HepG2 (cell line): ENCODE data around the gene WFDC9. TPM values are rescaled to one million over a fixed set of nuclear protein-coding genes. Genes with fewer than 3 reads are reported as not detected.

Source experiments
- ATAC-seq: fragments of 200-7000 bp; cut with Tn5 transposase; 3 replicates; pipeline ENCODE4 v1.9.1; 2020; ENCODE audit warnings: mild to moderate bottlenecking, moderate library complexity
- Bru-seq: library from RNA; stranded (reverse); fragments of 400-500 nt; gene quantifications from one replicate; lab custom pipeline; 2021; lab: Mats Ljungman, UMichigan
- BruChase-seq, 2 experiments: library from RNA; stranded (reverse); fragments of 400-500 nt; gene quantifications; one replicate each; lab custom pipeline; 2021; lab: Mats Ljungman, UMichigan
- BruUV-seq: library from RNA; stranded (reverse); fragments of 400-500 nt; replicated peaks from 2 replicates; lab custom pipeline; 2021; lab: Mats Ljungman, UMichigan
- CTCF ChIA-PET: fragments of 300-600 bp; formaldehyde crosslinking; extraction: SDS; loops from one replicate; lab custom pipeline; 2021; ENCODE audit warnings: low total read pairs, inconsistent platforms, low intra/inter-chr PET ratio; lab: Yijun Ruan, JAX
- POLR2A ChIA-PET: fragments of 350-600 bp; sonication (Branson Sonifier 250); formaldehyde crosslinking; loops from one replicate; lab custom pipeline; 2020; ENCODE audit warnings: antibody characterized with exemption, inconsistent platforms; lab: Yijun Ruan, JAX
- DNase-seq: peaks from one replicate; pipeline ENCODE4 v3.0.0-alpha.2; 2015; ENCODE audit warnings: low spot score
- FAIRE-seq: peaks from 3 replicates; lab custom pipeline; 2011; peaks lifted over from hg19 to GRCh38; lab: Jason Lieb, UNC
- H2AFZ ChIP-seq: one replicate; pipeline ENCODE4 v1.6.1; 2011; ENCODE audit warnings: low read length, inconsistent platforms
- H3K27ac ChIP-seq: fragments of 300-600 bp; 3 replicates; pipeline ENCODE4 v1.8.0; 2011; ENCODE audit warnings: mixed run types, mild to moderate bottlenecking, mixed read lengths, low read length, inconsistent platforms; ENCODE audit not compliant: insufficient read depth; ENCODE audit errors: extremely low read length
- H3K27me3 ChIP-seq, 2 experiments: fragments of 200-600 bp in 1 of 2; 2 replicates in 1 of 2; 3 replicates in 1 of 2; pipeline versions ENCODE4 v1.6.0 to v1.8.0; 2011; ENCODE audit warnings: low read length in 2 of 2, mild to moderate bottlenecking in 2 of 2, moderate library complexity in 2 of 2, inconsistent platforms in 1 of 2; ENCODE audit not compliant: insufficient read depth in 2 of 2, control insufficient read depth in 1 of 2
- H3K36me3 ChIP-seq, 2 experiments: fragments of 200-600 bp in 1 of 2; replicated peaks in 1 of 2; 2 replicates in 1 of 2; 3 replicates in 1 of 2; pipeline versions ENCODE4 v1.5.1 to v1.8.0; 2011; ENCODE audit warnings: low read length in 2 of 2, inconsistent platforms in 1 of 2; ENCODE audit not compliant: insufficient read depth in 2 of 2, control insufficient read depth in 1 of 2
- H3K4me1 ChIP-seq: 2 replicates; pipeline ENCODE4 v1.5.1; 2012; ENCODE audit warnings: low read length, inconsistent platforms; ENCODE audit not compliant: insufficient read depth
- H3K4me2 ChIP-seq: 2 replicates; pipeline ENCODE4 v1.6.0; 2011; ENCODE audit warnings: low read depth, low read length, inconsistent platforms
- H3K4me3 ChIP-seq, 3 experiments: fragments of 200-600 bp in 1 of 3; sonication (generic), shearing (Covaris generic) in 1 of 3; replicated peaks in 1 of 3; 2 replicates each; pipeline ENCODE4 v1.5.1; 2011 to 2016; ENCODE audit warnings: low read length in 3 of 3, inconsistent platforms in 2 of 3, low read depth in 2 of 3, mild to moderate bottlenecking in 2 of 3, control low read depth in 1 of 3, mixed read lengths in 1 of 3; ENCODE audit not compliant: insufficient read depth in 1 of 3
- H3K79me2 ChIP-seq: one replicate; pipeline ENCODE4 v1.6.1; 2011; ENCODE audit warnings: low read length, inconsistent platforms; ENCODE audit not compliant: insufficient read depth
- H3K9ac ChIP-seq: 2 replicates; pipeline ENCODE4 v1.6.0; 2011; ENCODE audit warnings: mild to moderate bottlenecking, low read depth, low read length, inconsistent platforms; ENCODE audit not compliant: insufficient read depth
- H3K9me3 ChIP-seq: 2 replicates; pipeline ENCODE4 v1.5.1; 2012; ENCODE audit warnings: mild to moderate bottlenecking, low read length
- H4K20me1 ChIP-seq: 2 replicates; pipeline ENCODE4 v1.6.0; 2011; ENCODE audit warnings: inconsistent platforms, mild to moderate bottlenecking, low read length, moderate library complexity; ENCODE audit not compliant: insufficient read depth
- ELF4 ChIP-seq: sonication (generic); formaldehyde crosslinking; IDR thresholded peaks from 2 replicates; pipeline ENCODE4 v1.5.0; 2020; ENCODE audit warnings: missing genetic modification reagents, mild to moderate bottlenecking, moderate library complexity, borderline replicate concordance
- ZNF282 ChIP-seq: fragments of 450-650 bp; IDR thresholded peaks from 2 replicates; pipeline ENCODE4 v1.6.1; 2018; ENCODE audit not compliant: partially characterized antibody
- ZNF33A ChIP-seq: sonication (generic); formaldehyde crosslinking; IDR thresholded peaks from 2 replicates; pipeline ENCODE4 v1.5.1; 2020; ENCODE audit warnings: missing genetic modification reagents, mild to moderate bottlenecking, moderate library complexity, borderline replicate concordance
- WGBS: methylation state at CpG from one replicate; pipeline ENCODE4 v1.1.6; 2017; ENCODE audit warnings: low lambda C conversion rate; 5-methylcytosine and 5-hydroxymethylcytosine counted together
- in situ Hi-C: cut with HindIII; loops from 2 replicates; pipeline ENCODE4 v1.10.0; 2017; ENCODE audit warnings: low pct_unique_long_range_greater_than_20kb; ENCODE audit not compliant: extremely low pct_ligation_motif_present
- intact Hi-C: fragments of 100-400 bp; cut with micrococcal nuclease; formaldehyde crosslinking; loops from one replicate; pipeline ENCODE4 v1.10.0; 2022; ENCODE audit not compliant: unreplicated experiment
- long read RNA-seq, 2 experiments: library from RNA in 1 of 2; library from polyadenylated mRNA in 1 of 2; stranded (forward) in 1 of 2; unstranded in 1 of 2; transcript quantifications; one replicate each; pipeline ENCODE4 v2.0.0, GENCODE V29; 2019 to 2022
- polyA minus RNA-seq, 3 experiments: library from RNA; depleted of rRNA, polyadenylated mRNA; stranded (reverse); fragments of >200 nt; gene quantifications; 2 replicates each; pipeline ENCODE4 v1.2.3, GENCODE V29; 2011; ENCODE audit warnings: low replicate concordance in 1 of 3
- polyA plus RNA-seq, 8 experiments: library from polyadenylated mRNA; depleted of rRNA in 3 of 8; stranded (reverse) in 7 of 8; unstranded in 1 of 8; fragments of >200 nt; fragmentation: Illumina TruSeq in 4 of 8; extraction: Trizol in 4 of 8; gene quantifications; 2 replicates each; pipeline versions ENCODE4 v1.2.1 to v1.2.3, GENCODE V29; 2011 to 2016; ENCODE audit warnings: low read depth in 4 of 8, missing spikeins in 1 of 8, mixed read lengths in 1 of 8; ENCODE audit not compliant: insufficient read depth in 1 of 8
- total RNA-seq, 5 experiments: library from RNA; depleted of rRNA; stranded (reverse); fragments of >200 nt; fragmentation: Illumina TruSeq; extraction: Trizol; gene quantifications; 2 replicates each; pipeline ENCODE4 v1.2.3, GENCODE V29; 2016; ENCODE audit warnings: low read depth in 1 of 5
- TF ChIP-seq, protein P1 (sequence below): sonication (generic); formaldehyde crosslinking; IDR thresholded peaks from 2 replicates; pipeline ENCODE4 v1.4.0; 2020; ENCODE audit warnings: mild to moderate bottlenecking, missing genetic modification reagents, borderline replicate concordance

Gene WFDC9
- total RNA-seq (2016; rRNA removed; fragmentation: Illumina TruSeq; extraction: Trizol) (not detected in 2 replicates), polyA plus RNA-seq (2011; rRNA removed) (not detected in 2 replicates), polyA minus RNA-seq (2011; rRNA and poly(A)+ RNA removed; ENCODE audit: low replicate concordance) (not detected in 2 replicates), Bru-seq, nascent RNA (not detected), BruChase-seq, experiment 1, labeled RNA remaining after a 6-hour chase (not detected), BruChase-seq, experiment 2, labeled RNA remaining after a 2-hour chase (not detected)
- total RNA-seq (2016; cell fraction: cytosol; rRNA removed; fragmentation: Illumina TruSeq; extraction: Trizol; ENCODE audit: low read depth) = not detected in 2 replicates
- total RNA-seq (2016; cell fraction: insoluble cytoplasmic fraction; rRNA removed; fragmentation: Illumina TruSeq; extraction: Trizol) = not detected in 2 replicates
- total RNA-seq (2016; cell fraction: membrane; rRNA removed; fragmentation: Illumina TruSeq; extraction: Trizol) = not detected in 2 replicates
- not detected in 2 replicates for total RNA-seq (2016; cell fraction: nucleus; rRNA removed; fragmentation: Illumina TruSeq; extraction: Trizol)
- polyA plus RNA-seq (2011; cell fraction: cytosol; rRNA removed) = not detected in 2 replicates
- not detected in 2 replicates for polyA plus RNA-seq (2011; cell fraction: nucleus; rRNA removed)
- not detected in 2 replicates for polyA plus RNA-seq (2012)
- not detected in 2 replicates for polyA plus RNA-seq (2016; cell fraction: cytosol; fragmentation: Illumina TruSeq; extraction: Trizol; ENCODE audit: low read depth)
- not detected in 2 replicates for polyA plus RNA-seq (2016; cell fraction: insoluble cytoplasmic fraction; fragmentation: Illumina TruSeq; extraction: Trizol; ENCODE audit: low read depth)
- polyA plus RNA-seq (2016; cell fraction: membrane; fragmentation: Illumina TruSeq; extraction: Trizol; ENCODE audit: low read depth) = not detected in 2 replicates
- not detected in 2 replicates for polyA plus RNA-seq (2016; cell fraction: nucleus; fragmentation: Illumina TruSeq; extraction: Trizol; ENCODE audit: insufficient read depth, low read depth)
- not detected in 2 replicates for polyA minus RNA-seq (2011; cell fraction: cytosol; rRNA and poly(A)+ RNA removed)
- not detected in 2 replicates for polyA minus RNA-seq (2011; cell fraction: nucleus; rRNA and poly(A)+ RNA removed)
- long read RNA-seq, experiment 1 = 0 reads
- long read RNA-seq, experiment 2 = 0 reads

DNA sequence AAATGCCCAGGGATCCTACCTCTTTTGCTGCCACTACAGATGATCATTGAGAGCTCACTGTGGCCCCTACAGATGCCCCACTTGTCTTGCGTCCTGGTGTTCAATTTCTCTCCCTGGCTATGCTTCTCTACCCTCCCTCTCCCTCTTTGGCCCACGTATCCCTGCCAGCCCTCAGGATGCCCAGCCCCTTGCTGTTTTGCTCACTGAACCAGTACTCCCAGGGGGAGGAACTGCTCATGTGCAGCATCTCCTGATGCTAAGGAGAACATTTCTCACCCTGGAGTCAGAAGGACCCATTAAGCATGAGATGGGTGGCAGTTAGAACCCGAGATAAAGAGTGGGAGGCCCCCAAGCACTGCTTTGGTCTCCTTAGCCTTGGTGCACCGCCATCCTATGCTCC is at the start of gene WFDC9:
Gene WFDC9, minus strand, starts transcription at position 101 of the 400 bp plus-strand sequence. CDS start 21,103 bp downstream, outside the sequence.
- in situ Hi-C loops = no loop called here
- Histone ChIP-seq H4K20me1 (no peaks in the 10 kb centered on the region), H2AFZ (no peak within 1 kb of the TSS), H3K27me3 (no peaks in the 10 kb centered on the region; a peak in 1 of 5 replicates), H3K36me3 (no peaks in the 10 kb centered on the region), H3K4me3 (no peak within 1 kb of the TSS), H3K4me1 (no peaks in the 10 kb centered on the region), H3K27ac (no peak within 1 kb of the TSS), H3K79me2 (no peaks in the 10 kb centered on the region), H3K9ac (no peak within 1 kb of the TSS), H3K4me2 (no peak within 1 kb of the TSS), H3K9me3 (no peaks in the 10 kb centered on the region)
- no TSS peak for BruUV-seq
- CTCF ChIA-PET = no interaction called here
- POLR2A ChIA-PET = no interaction called here
- ATAC-seq = no peak
- under 1% methylated on average over 4 of the region's 4 CpGs for WGBS
- TF ChIP-seq, protein P1, sequence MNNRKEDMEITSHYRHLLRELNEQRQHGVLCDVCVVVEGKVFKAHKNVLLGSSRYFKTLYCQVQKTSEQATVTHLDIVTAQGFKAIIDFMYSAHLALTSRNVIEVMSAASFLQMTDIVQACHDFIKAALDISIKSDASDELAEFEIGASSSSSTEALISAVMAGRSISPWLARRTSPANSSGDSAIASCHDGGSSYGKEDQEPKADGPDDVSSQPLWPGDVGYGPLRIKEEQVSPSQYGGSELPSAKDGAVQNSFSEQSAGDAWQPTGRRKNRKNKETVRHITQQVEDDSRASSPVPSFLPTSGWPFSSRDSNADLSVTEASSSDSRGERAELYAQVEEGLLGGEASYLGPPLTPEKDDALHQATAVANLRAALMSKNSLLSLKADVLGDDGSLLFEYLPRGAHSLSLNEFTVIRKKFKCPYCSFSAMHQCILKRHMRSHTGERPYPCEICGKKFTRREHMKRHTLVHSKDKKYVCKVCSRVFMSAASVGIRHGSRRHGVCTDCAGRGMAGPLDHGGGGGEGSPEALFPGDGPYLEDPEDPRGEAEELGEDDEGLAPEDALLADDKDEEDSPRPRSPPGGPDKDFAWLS = no peak
- TF ChIP-seq ZNF33A = no peak
- no peak for TF ChIP-seq ELF4 (CRISPR knock-in tag)
- TF ChIP-seq ZNF282 = no peak
- intact Hi-C loops = no loop called here
- FAIRE-seq = no peak
- DNase-seq = no peak
